ENCODE data around the gene SP6. TPM values are rescaled to one million over a fixed set of nuclear protein-coding genes. Genes with fewer than 3 reads are reported as not detected.

Gene SP6
- total RNA-seq, 4 donors from 2014 or later, result 6.6 to 29.3 (median 19.9) TPM

- Histone ChIP-seq H3K9me3 (no peaks in the 10 kb centered on the region), H3K36me3 (no peaks in the 10 kb centered on the region), H3K4me3 (no peak overlapping the region), H3K27ac (no peak overlapping the region), H3K4me1 (peaks cover 22% of the 10 kb centered on the region), H3K27me3 (peaks cover 78% of the 10 kb centered on the region)
- TF ChIP-seq POLR2AphosphoS5 (IDR thresholded peaks at IDR 0.05), result no peak
- no peak for DNase-seq (ENCODE audit: low spot score in 2 of 2)
- WGBS, result 31% methylated on average over 2 of the region's 2 CpGs
Observed at GRCh38 chr17:47869114-47869513, 18.2 kb upstream of the SP6 start.

GRCh38 chr17:47867813-47868533 lies 17.0 kb upstream of the SP6 start:
- H3K27me3 ChIP-seq, result peaks cover 69% of the 10 kb centered on the region
- WGBS, result 83% methylated on average over 11 of the region's 11 CpGs
- H3K36me3 ChIP-seq, result no peaks in the 10 kb centered on the region
- DNase-seq (ENCODE audit: low spot score in 2 of 2), result no peak
- H3K4me3 ChIP-seq, result no peak overlapping the region
- H3K9me3 ChIP-seq, result no peaks in the 10 kb centered on the region
- no peak overlapping the region for H3K27ac ChIP-seq
- peaks cover 17% of the 10 kb centered on the region for H3K4me1 ChIP-seq
- no peak for TF ChIP-seq POLR2AphosphoS5 (IDR thresholded peaks at IDR 0.05)
- no peak for TF ChIP-seq POLR2A (IDR thresholded peaks at IDR 0.05)
- no peak for TF ChIP-seq EP300 (IDR thresholded peaks at IDR 0.05)
- no peak for TF ChIP-seq CTCF (IDR thresholded peaks at IDR 0.05)

GRCh38 chr17:47866941-47867340 lies 16.0 kb upstream of the SP6 start:
- 62% methylated on average over 20 of the region's 20 CpGs for WGBS
- TF ChIP-seq EP300 (IDR thresholded peaks at IDR 0.05) (no peak), CTCF (IDR thresholded peaks at IDR 0.05) (no peak), POLR2A (IDR thresholded peaks at IDR 0.05) (no peak), POLR2AphosphoS5 (IDR thresholded peaks at IDR 0.05) (no peak)
- Histone ChIP-seq H3K4me3 (no peak overlapping the region), H3K4me1 (peaks cover 7% of the 10 kb centered on the region), H3K27ac (no peak overlapping the region), H3K9me3 (no peaks in the 10 kb centered on the region), H3K36me3 (no peaks in the 10 kb centered on the region), H3K27me3 (peaks cover 59% of the 10 kb centered on the region)
- no peak for DNase-seq (ENCODE audit: low spot score in 2 of 2)

GRCh38 chr17:47864791-47865216 lies 13.8 kb upstream of the SP6 start:
- H3K36me3 ChIP-seq, result no peaks in the 10 kb centered on the region
- 25% methylated on average over 6 of the region's 7 CpGs for WGBS
- no peak for DNase-seq (ENCODE audit: low spot score in 2 of 2)
- H3K27ac ChIP-seq, result no peak overlapping the region
- H3K4me3 ChIP-seq, result no peak overlapping the region
- TF ChIP-seq EP300 (IDR thresholded peaks at IDR 0.05) (no peak), CTCF (IDR thresholded peaks at IDR 0.05) (no peak), POLR2A (IDR thresholded peaks at IDR 0.05) (no peak), POLR2AphosphoS5 (IDR thresholded peaks at IDR 0.05) (no peak)
- peaks cover 7% of the 10 kb centered on the region for H3K4me1 ChIP-seq
- no peaks in the 10 kb centered on the region for H3K9me3 ChIP-seq
- peaks cover 38% of the 10 kb centered on the region for H3K27me3 ChIP-seq

- Histone ChIP-seq H3K9me3 (no peaks in the 10 kb centered on the region), H3K27me3 (peaks cover 34% of the 10 kb centered on the region), H3K4me3 (no peak overlapping the region), H3K4me1 (peaks cover 7% of the 10 kb centered on the region), H3K36me3 (no peaks in the 10 kb centered on the region), H3K27ac (no peak overlapping the region)
- no peak for TF ChIP-seq POLR2A (IDR thresholded peaks at IDR 0.05)
- TF ChIP-seq POLR2AphosphoS5 (IDR thresholded peaks at IDR 0.05), result no peak
- no peak for TF ChIP-seq CTCF (IDR thresholded peaks at IDR 0.05)
- no peak for TF ChIP-seq EP300 (IDR thresholded peaks at IDR 0.05)
- DNase-seq (ENCODE audit: low spot score in 2 of 2), result no peak
- 47% methylated on average over 7 of the region's 7 CpGs for WGBS
Observed at GRCh38 chr17:47862621-47863440, 11.9 kb upstream of the SP6 start.
